Measurements from ENCODE around the gene SLX9.
A peak's percentile ranks its signal among the peaks of the same experiment; 100 is the strongest.
"Not testable (repeated sequence)": the region's sequence is repeated elsewhere in the genome, so short reads cannot be mapped to it uniquely, and the experiment has no call there.

Gene SLX9

GRCh38 chr21:44928500-44929241, 11.2 kb upstream of the SLX9 start:
- peaks cover 74% of the 10 kb centered on the region for H3K27me3 ChIP-seq (ENCODE audit: insufficient read depth, low read length)
- H3K36me3 ChIP-seq (ENCODE audit: insufficient read depth, low read depth, low read length); H3K4me3 ChIP-seq (ENCODE audit: low read length); H3K27ac ChIP-seq (ENCODE audit: low read length); H3K9ac ChIP-seq (ENCODE audit: low read depth, low read length); H3K9me3 ChIP-seq (ENCODE audit: insufficient read depth, low read depth, low read length): not testable (repeated sequence)
- peaks cover 12% of the 10 kb centered on the region for H3K4me1 ChIP-seq (ENCODE audit: insufficient read depth, low read length)

- Histone ChIP-seq H3K36me3 (ENCODE audit: insufficient read depth, low read depth, low read length) (no peaks in the 10 kb centered on the region), H3K4me3 (ENCODE audit: low read length) (no peak overlapping the region), H3K9me3 (ENCODE audit: insufficient read depth, low read depth, low read length) (no peaks in the 10 kb centered on the region), H3K9ac (ENCODE audit: low read depth, low read length) (no peak overlapping the region), H3K27me3 (ENCODE audit: insufficient read depth, low read length) (peaks cover 81% of the 10 kb centered on the region), H3K27ac (ENCODE audit: low read length) (no peak overlapping the region), H3K4me1 (ENCODE audit: insufficient read depth, low read length) (peaks cover 12% of the 10 kb centered on the region)
Measured at GRCh38 chr21:44929242-44929798, 10.5 kb upstream of the SLX9 start.

DNA sequence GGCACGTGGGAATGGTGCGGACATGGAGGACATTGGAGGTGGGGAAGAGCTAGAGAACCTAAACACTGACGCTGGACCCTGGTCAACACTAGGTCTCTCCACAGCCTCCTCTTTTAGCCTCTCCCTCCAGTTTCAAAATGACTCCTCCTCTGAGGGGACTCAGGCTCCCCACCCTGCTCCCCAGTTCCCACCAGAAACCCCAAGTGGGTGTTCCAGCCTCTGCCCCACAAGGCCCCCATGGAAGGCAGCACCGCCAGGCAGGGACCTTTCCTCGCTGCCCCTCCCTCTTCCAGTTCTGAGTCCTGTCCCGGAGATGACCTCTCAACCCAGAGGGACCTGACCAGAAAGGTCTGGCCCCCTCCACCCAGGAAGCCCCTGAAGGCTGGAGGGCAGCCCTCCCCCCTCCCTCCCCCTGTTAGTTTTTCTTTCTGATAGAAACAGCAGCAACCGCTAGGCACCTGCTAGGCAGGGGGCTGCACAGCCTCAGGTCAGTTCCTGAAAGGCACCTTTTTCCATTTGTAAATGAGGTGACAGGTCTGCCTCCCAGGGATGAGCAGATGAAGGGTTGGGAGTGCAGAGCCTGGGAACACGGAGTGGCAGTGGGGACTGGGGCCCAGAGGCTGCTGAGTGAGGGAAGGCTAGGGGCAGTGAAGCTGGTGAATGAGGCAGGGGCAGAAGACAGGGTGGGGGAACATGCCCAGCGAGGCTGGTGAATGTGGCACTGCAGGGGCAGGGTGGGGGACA, 9.9 kb upstream of the SLX9 start:
- H3K27ac ChIP-seq (ENCODE audit: low read length): no peak overlapping the region
- peaks cover 12% of the 10 kb centered on the region for H3K4me1 ChIP-seq (ENCODE audit: insufficient read depth, low read length)
- no peaks in the 10 kb centered on the region for H3K9me3 ChIP-seq (ENCODE audit: insufficient read depth, low read depth, low read length)
- no peaks in the 10 kb centered on the region for H3K36me3 ChIP-seq (ENCODE audit: insufficient read depth, low read depth, low read length)
- no peak overlapping the region for H3K9ac ChIP-seq (ENCODE audit: low read depth, low read length)
- peaks cover 87% of the 10 kb centered on the region for H3K27me3 ChIP-seq (ENCODE audit: insufficient read depth, low read length)
- no peak overlapping the region for H3K4me3 ChIP-seq (ENCODE audit: low read length)

GRCh38 chr21:44930543-44930981, 9.3 kb upstream of the SLX9 start:
- Histone ChIP-seq H3K36me3 (ENCODE audit: insufficient read depth, low read depth, low read length) (no peaks in the 10 kb centered on the region), H3K9me3 (ENCODE audit: insufficient read depth, low read depth, low read length) (no peaks in the 10 kb centered on the region), H3K4me3 (ENCODE audit: low read length) (peak overlapping the region; percentile 63; the same call in 1 of the 2 replicates), H3K27ac (ENCODE audit: low read length) (no peak overlapping the region), H3K27me3 (ENCODE audit: insufficient read depth, low read length) (peaks cover 92% of the 10 kb centered on the region), H3K9ac (ENCODE audit: low read depth, low read length) (no peak overlapping the region), H3K4me1 (ENCODE audit: insufficient read depth, low read length) (peaks cover 12% of the 10 kb centered on the region)

GRCh38 chr21:44931137-44931500, 8.7 kb upstream of the SLX9 start:
- Histone ChIP-seq H3K27ac (ENCODE audit: low read length) (no peak overlapping the region), H3K9ac (ENCODE audit: low read depth, low read length) (no peak overlapping the region), H3K27me3 (ENCODE audit: insufficient read depth, low read length) (peaks cover 90% of the 10 kb centered on the region), H3K4me3 (ENCODE audit: low read length) (peak overlapping the region; percentile 63; the same call in 1 of the 2 replicates), H3K36me3 (ENCODE audit: insufficient read depth, low read depth, low read length) (no peaks in the 10 kb centered on the region), H3K9me3 (ENCODE audit: insufficient read depth, low read depth, low read length) (no peaks in the 10 kb centered on the region), H3K4me1 (ENCODE audit: insufficient read depth, low read length) (peaks cover 12% of the 10 kb centered on the region)

DNA sequence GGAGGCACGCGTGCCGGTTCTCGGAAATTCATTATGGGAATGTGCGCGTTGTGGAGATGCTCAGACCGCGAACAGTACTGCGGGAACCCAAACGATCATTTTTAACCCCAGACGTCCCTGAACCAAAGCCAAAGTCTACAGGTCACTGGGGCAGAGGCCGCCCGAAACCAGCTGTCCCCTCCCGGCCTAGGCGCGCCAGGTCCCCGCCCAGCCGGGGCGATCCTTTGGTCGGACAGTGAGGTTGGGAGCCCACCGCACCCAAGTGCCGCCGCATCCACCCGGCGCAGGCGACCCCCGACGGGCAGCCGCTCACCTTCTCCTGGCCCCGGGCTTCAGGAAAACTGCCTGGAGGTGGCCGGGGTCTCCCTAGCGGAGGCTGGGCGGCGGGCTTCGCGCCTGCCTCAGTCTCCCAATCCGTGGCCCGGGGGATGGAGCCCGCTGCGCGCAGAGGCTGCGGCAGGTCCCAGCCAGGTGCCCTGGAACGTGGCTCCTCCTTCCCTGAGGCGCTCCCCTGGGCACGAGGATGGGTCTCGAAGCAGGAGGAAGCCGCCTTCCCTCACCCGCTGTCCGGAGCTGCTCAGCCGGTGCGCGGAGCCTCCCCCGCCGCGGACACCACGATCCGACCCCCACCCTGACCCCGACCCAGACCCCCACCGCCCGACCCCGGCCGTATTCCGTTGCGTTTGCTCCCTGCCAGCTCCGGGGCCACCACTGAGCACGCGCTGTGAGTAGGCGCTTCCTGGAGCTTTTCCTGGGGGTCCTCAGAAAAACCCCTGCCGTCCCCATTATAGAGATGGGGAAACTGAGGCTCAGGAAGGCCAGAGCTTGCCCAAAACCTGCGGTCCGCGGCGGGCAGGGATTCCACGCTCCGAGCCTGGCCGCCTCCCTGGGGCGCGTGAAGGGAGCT, 8.1 kb upstream of the SLX9 start:
- Histone ChIP-seq H3K9me3 (ENCODE audit: insufficient read depth, low read depth, low read length) (no peaks in the 10 kb centered on the region), H3K4me3 (ENCODE audit: low read length) (peak overlapping the region; percentile 63; the same call in 1 of the 2 replicates), H3K4me1 (ENCODE audit: insufficient read depth, low read length) (peaks cover 12% of the 10 kb centered on the region), H3K9ac (ENCODE audit: low read depth, low read length) (no peak overlapping the region), H3K27me3 (ENCODE audit: insufficient read depth, low read length) (peaks cover 84% of the 10 kb centered on the region), H3K27ac (ENCODE audit: low read length) (no peak overlapping the region), H3K36me3 (ENCODE audit: insufficient read depth, low read depth, low read length) (no peaks in the 10 kb centered on the region)

- H3K36me3 ChIP-seq (ENCODE audit: insufficient read depth, low read depth, low read length): no peaks in the 10 kb centered on the region
- H3K27me3 ChIP-seq (ENCODE audit: insufficient read depth, low read length): peaks cover 77% of the 10 kb centered on the region
- no peaks in the 10 kb centered on the region for H3K9me3 ChIP-seq (ENCODE audit: insufficient read depth, low read depth, low read length)
- H3K4me1 ChIP-seq (ENCODE audit: insufficient read depth, low read length): peaks cover 12% of the 10 kb centered on the region
- no peak overlapping the region for H3K27ac ChIP-seq (ENCODE audit: low read length)
- H3K9ac ChIP-seq (ENCODE audit: low read depth, low read length): no peak overlapping the region
- no peak overlapping the region for H3K4me3 ChIP-seq (ENCODE audit: low read length)
Measured at GRCh38 chr21:44932408-44933181, 7.2 kb upstream of the SLX9 start.

DNA sequence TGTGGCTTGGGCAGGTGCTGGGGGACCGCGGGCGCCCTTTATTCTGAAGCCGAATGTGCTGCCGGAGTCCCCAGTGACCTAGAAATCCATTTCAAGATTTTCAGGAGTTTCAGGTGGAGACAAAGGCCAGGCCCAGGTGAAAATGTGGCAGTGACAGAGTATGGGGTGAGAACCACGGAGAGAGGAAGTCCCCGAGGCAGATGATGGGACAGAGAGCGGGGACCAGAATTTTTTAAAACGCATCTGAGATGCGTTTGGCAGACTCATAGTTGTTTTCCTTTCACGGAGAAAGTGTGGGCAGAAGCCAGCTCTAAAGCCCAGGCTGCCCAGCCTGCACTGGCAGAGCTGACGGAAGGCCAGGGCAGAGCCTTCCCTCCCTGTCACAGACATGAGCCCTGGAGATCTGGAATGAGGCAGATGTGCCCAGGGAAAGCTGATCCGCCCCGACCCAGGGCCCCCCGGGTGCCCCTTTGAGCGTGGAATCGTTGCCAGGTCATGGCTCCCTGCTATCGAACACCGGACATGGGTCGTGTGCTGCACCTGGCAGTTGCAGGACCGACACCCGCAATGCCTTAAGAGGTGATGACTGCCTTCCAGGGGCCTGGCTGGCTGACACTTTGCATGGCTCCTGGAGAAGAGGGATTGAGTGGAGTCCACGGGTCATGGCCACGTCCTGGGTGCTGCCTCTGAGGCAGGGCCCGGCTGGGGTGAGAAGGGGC, 6.5 kb upstream of the SLX9 start:
- no peak overlapping the region for H3K27ac ChIP-seq (ENCODE audit: low read length)
- H3K36me3 ChIP-seq (ENCODE audit: insufficient read depth, low read depth, low read length): no peaks in the 10 kb centered on the region
- H3K4me3 ChIP-seq (ENCODE audit: low read length): no peak overlapping the region
- H3K9me3 ChIP-seq (ENCODE audit: insufficient read depth, low read depth, low read length): no peaks in the 10 kb centered on the region
- H3K9ac ChIP-seq (ENCODE audit: low read depth, low read length): no peak overlapping the region
- H3K27me3 ChIP-seq (ENCODE audit: insufficient read depth, low read length): peaks cover 69% of the 10 kb centered on the region
- H3K4me1 ChIP-seq (ENCODE audit: insufficient read depth, low read length): peaks cover 5% of the 10 kb centered on the region; the same call in 1 of the 2 replicates

DNA sequence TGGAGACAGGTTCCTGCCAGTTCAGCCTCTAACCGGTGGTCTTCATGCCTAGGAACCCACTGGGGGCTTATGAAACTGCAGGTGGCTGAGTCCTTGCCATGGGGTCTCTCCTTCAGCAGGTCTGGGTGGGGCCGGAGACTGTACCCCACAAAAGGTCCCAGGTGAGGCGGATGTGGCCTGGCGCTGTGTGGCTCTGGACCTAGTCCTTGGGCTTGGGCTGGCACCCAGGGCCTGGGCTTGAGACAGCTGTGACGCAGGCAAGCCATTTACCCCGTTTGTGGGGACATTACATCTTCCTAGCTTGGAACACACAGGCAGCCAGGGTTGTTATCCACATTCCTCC, 5.9 kb upstream of the SLX9 start:
- Histone ChIP-seq H3K4me1 (ENCODE audit: insufficient read depth, low read length) (peaks cover 5% of the 10 kb centered on the region; the same call in 1 of the 2 replicates), H3K4me3 (ENCODE audit: low read length) (no peak overlapping the region), H3K36me3 (ENCODE audit: insufficient read depth, low read depth, low read length) (no peaks in the 10 kb centered on the region), H3K27me3 (ENCODE audit: insufficient read depth, low read length) (peaks cover 65% of the 10 kb centered on the region), H3K27ac (ENCODE audit: low read length) (no peak overlapping the region), H3K9ac (ENCODE audit: low read depth, low read length) (no peak overlapping the region), H3K9me3 (ENCODE audit: insufficient read depth, low read depth, low read length) (no peaks in the 10 kb centered on the region)

DNA sequence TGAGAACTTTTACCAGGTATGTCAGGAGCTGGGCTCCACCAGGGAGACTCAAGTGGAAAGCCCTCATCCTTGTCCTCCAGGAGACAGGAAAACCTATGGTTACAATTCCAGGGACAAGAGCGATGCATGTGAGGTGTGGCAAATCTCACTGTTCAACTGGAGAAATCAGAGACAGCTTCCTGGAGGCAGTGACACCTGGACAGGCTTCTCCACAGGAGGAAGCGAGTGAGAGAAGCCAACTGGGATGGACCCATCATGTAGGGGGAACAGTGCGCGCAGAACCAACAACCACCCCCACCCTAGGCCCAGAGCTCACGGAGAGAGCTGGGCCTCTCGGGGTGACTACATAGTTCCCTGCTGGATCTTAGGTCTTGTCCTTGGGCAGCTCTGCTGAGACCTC, 5.6 kb upstream of the SLX9 start:
- Histone ChIP-seq H3K4me1 (ENCODE audit: insufficient read depth, low read length) (peaks cover 5% of the 10 kb centered on the region; the same call in 1 of the 2 replicates), H3K9me3 (ENCODE audit: insufficient read depth, low read depth, low read length) (no peaks in the 10 kb centered on the region), H3K27me3 (ENCODE audit: insufficient read depth, low read length) (peaks cover 61% of the 10 kb centered on the region)

More for the DNA sequence above, 5.6 kb upstream of the SLX9 start:
- Histone ChIP-seq H3K27ac (ENCODE audit: low read length) (no peak overlapping the region), H3K9ac (ENCODE audit: low read depth, low read length) (no peak overlapping the region), H3K4me3 (ENCODE audit: low read length) (no peak overlapping the region), H3K36me3 (ENCODE audit: insufficient read depth, low read depth, low read length) (no peaks in the 10 kb centered on the region)

Measured in iPS-20b (cell line).